ENCODE data around the gene SPRYD3.

Gene SPRYD3

DNA sequence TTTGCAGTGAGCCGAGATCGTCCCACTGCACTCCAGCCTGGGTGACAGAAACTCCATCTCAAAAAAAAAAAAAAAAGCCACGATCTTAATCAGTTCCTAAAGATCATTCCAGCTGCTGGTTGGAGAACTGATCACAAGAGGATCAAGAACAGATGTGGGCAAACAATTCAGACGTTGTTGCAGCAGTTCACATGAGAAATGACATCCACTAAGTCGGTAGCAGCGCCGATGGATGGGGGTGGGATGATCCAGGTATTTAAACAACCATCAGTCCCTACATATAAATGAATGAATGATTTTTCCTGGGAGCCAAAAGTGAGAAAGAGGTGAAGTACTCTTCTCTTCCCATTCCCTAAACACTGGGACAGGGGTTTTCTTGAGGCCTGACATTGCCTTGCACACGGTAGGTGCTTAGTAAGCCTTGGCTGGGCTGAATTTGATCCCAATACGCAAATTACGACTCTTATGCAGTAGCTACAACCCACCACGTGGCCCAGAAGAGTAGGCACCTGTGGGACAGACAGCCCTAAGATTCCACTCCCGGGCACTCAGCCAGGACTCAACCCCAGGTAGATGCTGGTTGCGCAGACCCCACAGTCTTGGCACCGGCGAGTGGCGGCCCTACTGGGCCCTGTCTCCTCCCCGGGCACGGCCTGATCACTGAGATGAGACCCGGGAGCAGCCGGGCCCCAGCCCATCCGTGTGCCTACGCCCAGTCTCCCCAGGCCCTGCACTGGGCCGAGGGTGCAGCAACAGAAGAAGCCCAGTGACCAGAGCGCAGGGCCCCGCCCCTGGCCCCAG lies 565 bp downstream of the SPRYD3 start:
- DNase-seq (ENCODE audit: low spot score) = peak; percentile 66

DNA sequence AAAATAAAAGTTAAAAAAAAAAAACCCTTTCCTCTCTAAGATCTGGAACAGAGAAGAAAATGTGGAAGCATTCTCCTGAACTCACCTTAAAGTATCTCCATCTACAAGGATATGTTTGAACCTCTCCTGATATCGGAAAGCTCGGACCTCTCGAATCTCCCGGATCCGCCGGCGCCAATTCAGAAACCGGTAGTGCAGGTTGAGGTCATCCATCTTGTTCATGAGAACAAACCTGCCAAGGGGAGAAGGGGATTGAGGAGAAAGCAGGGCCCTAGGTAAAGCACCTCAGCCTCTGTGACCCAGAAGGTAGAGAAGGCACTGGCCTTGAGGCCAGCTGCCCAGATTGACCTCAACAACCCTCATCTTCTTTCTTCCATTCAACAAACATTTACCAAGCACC lies 2.2 kb downstream of the SPRYD3 start:
- DNase-seq (ENCODE audit: low spot score) = no peak

DNA sequence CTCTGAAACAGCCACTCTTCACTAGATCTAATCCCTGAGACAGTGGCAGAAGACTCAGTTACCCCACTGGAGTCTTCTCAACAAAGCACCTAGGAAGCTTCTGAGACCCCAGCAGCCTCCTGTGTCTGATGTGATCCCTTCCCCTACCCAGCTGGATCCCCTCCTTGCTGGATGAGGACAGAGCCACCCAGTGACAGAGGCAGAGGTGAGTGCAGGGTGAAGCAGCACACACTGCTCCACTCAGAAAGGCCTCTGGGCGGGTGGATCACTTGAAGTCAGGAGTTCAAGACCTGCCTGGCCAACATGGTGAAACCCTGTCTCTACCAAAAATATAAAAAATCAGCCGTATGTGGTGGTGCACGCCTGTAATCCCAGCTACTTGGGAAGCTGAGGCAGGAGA lies 2.7 kb downstream of the SPRYD3 start:
- DNase-seq (ENCODE audit: low spot score) = no peak

DNA sequence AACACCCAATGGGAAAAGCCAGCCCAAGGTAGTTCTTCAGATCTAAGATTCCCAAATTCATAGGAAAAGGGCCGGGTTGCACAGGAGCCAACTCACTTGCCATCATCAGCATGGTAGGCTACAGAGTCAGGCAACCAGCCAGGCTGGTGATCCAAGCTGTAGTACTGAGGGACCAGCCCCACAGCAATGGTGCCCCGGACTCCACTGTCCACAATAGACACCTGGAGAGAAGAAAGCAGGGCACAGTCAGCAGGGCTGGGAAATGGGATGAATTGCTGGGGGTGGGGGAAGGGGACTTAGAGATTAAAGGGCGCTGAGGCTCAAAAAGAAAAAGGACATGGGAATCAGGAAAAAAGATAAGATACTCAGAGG lies 4.2 kb downstream of the SPRYD3 start:
- no peak for DNase-seq (ENCODE audit: low spot score)

DNA sequence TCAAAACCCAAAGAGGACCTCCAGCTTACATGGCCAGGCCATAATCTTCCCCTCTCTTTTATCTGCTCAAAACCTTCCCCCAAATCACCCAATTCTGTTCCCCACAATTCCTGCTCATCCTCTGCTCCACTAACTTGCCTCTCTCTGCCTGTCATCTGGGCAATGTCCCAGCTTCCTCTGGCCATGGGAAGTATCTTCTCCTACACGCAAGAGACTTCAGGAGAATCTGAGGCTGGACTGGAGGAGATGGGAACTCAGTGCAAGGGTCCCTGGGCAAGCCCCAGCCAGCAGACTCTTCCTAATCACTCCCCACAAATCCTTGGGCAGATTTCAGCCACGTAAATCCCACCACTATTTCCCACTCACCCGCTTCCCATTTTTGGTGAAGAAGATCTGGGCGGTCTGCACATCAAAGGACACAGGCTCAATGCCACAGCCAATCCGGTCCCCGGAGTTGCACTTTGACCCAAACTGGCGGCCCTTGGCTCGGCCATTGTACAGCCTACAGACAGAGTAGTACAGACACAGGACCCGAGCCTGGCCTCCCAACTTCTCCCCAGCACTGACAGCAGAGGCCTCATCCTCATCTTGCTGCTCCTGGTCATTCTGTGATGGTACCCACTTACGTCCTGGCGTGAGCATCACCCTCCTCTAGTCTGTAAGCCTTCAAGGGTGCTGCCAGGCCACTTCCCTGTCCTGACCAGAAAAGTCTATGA lies 4.7 kb downstream of the SPRYD3 start:
- no peak for DNase-seq (ENCODE audit: low spot score)

DNA sequence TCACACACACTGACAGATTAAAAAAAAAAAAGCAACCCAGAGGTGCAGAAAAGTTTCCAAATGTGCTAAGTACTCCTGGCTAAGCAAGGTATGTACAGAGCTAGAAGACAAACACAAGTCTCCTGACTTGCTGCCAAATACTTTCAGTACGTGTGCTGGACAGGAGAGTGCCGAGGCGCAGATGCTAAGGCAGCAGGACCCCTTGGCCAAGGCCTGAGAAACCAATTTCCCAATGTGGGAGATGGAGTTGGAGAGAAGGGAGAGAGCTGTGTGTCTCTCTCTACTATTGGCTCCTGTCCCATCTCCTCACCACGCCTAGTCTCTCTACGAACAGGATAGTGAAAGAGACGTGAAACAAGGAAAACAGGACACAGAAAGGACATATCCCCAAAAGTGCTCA lies 5.3 kb downstream of the SPRYD3 start:
- DNase-seq (ENCODE audit: low spot score) = no peak

DNA sequence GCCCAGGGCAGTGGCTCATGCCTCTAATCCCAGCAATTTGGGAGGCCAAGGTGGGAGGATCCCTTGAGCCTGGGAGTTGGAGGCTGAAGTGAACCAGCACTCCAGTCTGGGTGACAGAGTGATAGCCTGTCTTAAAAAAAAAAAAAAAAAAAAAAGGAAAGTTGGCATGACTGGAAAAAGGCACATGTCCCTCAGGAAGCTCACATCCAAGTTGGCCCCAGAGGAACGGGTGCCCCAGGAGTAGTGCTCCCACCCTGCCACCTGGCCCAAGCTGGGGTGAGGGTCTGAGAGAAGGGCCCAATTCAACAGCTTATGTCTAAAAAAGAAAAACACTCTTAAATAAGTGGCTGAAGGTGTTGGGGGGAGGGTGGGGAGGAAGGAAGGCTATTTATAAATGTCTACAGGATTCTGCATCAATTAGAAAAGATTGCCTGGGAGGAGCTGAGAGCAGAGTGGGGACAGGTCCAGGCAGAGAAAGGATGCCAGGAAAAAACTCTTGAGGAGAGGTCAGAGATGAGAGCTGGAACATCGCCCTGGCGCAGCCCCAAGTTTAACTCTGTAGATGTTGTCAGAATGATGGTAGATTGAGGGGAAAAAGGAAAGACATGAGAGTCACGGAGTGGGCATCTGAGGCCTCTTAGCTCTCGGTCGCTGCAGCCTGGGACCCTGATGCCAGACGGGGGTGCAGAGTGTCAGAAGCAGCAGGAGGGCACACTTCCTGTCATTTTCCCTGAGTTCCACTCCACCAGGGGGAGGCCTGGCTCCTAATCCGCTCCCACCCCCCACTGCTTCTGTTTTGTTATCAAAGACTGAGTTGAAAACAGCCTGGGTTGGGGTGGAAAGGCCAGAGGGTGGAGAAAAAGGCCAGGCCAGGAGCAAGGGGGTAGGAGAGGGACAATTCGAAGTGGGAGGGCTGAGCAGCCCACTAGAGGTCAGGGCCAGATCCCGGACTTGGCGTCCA lies 7.3 kb downstream of the SPRYD3 start:
- DNase-seq (ENCODE audit: low spot score) = no peak

DNA sequence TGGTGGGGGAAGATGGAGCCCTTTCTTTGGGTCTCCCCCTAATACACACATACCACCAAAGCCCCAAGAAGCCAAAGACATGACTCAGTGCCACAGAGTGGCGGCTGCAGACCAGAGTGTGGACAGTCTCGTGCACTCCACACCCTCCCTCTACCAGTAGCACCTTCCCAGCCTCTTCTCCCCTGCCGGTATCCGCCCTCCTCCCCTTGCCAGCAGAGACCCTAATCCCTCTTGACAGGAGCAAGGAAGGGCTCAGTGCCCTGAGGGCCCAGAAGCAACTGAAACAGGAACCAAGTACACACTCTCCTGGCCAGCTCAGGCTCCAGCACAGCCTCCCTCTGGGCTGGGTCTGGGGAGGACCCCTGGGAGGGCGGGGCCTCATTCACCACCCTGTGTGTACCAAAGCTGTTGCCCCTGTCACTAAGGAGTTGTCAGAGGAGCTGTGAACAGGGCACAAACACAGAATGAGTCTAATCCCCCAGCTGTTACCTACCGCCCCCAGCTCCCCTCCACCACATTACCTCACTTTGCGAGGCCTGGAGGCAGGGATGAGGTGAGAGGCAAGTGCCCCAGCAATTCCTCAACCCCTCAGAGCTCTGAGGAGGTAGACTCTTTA lies 8.2 kb downstream of the SPRYD3 start:
- DNase-seq (ENCODE audit: low spot score) = no peak

DNA sequence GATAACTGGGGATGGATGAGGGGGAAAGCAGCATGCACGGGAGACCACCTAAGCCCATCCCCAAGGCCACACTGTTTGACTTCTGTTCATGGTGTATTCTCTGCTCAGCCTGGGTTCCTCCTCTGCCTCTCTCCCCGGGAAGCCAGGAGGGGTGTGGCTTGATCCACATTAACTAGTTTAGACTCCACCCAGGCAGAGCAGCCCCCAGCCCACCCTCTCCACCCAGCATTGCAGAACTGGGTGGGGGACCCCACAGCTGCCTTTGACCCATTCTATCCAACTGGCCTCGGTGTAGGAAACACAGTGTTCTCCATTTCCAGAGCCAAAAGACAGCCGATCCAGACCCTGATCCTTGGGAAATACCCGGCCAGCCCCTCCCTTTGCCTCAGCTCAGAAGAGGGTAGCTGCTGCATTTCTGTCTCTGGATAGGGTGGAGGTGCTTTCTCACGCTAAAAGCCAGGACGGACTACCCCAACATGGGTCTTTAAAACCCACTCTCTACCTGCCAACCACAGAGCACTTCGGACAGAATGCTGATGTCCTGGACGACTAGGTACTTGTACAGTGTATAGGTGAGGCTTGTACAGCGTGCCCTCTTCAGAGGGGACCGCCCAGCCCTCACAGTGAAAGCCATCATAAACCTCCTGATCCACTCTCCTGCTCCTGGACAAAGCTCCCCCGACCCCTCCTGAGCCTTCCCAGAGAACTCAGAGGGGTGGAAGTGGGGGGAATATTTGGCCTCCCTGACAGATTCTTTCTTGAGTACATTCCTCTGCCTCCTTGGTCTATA lies 9.4 kb downstream of the SPRYD3 start:
- DNase-seq (ENCODE audit: low spot score) = no peak

DNA sequence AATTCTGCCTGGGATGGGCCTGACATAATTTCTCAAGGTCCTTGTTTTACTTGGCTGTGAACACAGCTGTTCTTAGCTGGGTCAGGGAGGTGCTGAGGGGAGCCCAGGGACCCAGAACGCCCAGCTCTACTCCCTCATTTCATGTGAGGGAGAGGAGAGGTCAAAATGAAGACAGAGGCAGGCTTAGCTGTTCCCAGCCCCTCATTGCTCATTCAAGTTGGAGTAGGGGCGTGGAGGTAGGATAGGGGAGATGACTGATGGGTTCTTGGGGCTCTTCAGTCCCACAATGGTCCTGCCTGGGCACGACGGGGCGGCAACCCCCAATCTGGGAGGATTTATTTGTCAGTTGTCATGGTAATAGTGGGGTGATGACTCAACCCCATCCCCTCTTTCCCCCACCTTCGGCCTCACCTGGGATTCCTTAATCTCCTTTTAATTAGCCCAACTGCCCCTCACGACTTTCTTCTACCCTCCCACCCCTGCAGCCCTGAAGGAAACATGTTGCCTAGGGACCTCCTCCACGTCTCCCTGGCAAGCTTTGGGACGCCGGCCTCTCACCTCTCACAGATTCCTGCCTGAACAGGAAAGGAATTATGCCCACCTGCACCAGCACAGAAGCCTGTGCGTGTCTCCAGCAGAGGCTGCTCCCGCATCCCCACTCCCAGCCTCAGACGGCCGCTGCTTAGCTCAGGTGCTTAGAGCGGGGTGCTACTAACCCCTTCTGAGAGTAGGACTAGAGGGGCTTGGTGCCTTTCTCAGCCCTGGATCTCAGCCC lies 10.2 kb downstream of the SPRYD3 start:
- DNase-seq (ENCODE audit: low spot score) = no peak

DNA sequence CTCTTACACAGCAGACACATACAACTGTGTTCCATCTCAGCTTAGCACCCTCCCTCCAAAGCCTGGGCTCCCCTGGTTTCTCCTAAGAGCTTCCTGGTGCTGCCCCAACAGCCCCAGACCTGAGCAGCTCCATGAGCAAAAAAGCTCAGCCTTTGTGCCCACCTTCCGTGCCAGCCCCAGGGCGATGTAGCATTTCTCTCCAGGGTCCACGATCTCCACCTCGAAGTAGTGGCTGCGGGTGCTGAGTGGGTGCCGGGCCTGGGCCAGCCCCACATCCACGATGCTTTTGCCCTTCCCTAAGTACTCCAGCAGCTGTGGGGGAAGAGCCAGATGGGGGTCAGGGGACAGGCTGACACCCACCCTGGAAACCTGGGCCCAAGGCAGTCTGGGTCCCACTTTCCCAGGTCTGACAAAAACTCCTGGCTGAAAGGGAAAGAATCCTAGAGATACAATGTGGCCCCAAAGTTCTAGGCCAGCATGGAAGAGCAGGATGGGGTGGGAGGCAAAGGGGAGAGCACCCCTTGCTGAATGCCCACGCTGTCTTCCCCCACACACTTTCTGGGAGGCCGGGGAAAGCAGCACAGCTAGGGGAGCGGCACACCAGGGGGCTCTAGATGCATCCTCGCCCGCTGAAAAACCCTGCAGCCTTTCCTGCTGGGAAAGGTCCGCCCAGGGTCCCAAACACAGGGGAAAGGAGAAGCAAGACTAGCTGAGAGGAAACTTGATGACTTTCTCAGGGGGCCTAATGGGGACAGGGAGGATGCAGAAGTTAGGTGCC lies 11.0 kb downstream of the SPRYD3 start:
- DNase-seq (ENCODE audit: low spot score) = no peak

DNA sequence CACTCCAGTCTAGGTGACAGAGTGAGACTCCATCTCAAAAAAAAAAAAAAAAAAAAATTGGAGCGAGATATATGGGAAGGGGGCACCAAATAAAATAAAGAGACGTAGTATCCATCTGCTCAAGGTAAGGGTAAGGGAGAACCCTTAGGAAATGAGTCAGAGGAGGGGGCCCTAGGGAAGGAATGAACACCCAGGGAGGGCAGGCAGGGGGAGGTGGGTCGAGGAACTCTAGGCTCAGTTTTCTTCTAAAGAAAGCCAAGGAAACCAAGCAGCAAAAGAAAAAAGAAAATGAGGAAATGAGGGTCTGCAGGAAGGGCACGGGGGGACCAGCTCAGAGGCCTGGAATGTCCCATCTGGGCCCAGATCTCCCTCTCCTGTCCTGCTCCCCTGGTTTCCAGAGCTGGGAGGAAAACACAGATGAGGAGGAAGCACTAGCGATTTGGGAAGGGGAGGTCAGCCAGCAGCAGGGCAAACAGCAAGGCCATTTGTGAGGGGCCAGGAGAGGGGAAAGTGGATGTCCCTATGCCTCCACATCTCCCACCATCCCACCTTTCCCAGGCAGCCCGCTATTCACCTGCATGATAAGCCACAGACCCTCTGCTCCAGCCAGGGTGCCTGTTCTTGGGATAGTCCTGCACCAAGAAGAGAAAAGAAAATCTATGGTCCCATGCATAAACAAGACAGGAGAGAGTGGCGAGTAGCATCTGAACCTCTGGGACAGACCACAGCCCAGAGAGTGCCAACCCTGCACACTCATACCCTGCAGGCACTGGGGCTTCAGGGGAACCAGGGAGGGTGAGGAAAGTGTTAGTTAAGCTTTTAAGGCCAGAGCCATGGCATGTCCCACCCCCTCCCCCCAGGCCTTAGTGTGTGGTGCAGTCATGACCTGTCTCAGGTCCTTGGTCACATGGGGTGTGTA lies 11.9 kb downstream of the SPRYD3 start:
- no peak for DNase-seq (ENCODE audit: low spot score)

DNA sequence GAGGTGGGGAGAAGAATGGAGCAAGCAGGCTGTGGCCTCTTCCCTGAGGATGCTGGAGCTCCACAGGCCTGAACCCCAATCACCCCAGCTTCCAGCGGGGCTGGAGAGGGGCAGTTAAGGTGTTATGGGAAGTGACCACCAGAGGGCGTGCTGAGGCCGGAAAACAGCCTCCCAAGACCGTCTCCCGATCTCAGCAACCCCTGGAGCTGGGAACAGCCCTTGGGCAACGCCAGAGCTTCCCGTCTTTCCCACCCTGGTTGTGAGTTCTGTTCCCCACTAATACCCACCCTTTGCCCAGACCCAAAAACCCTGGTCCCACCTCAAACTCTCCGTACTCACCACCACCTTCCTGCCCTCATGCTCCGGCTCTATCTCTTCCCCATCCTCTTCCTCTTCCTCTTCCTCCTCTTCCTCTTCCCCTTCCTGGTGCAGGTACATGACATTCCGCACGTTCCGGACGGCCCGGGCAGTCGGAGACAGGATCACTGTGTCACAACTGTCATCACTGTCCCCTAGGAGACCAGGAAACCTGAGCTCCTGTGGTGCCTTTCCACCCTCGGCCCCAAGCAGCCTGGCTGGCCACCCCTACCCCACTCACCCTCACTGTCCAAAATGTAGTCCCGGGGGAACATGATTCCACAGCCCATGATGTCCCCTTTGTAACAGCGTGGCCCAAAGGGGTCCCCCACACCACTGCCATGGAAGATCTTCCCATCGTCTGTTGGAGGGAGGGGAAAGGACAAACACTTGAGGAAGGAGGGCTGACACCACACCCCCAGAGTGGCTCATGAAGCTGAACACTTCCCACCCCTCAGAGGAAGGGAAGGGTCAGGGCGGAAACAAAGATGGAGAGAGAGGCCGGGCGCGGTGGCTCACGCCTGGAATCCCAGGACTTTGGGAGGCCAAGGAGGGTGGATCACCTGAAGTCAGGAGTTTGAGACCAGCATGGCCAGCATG lies 12.9 kb downstream of the SPRYD3 start:
- DNase-seq (ENCODE audit: low spot score) = peak; percentile 77

DNA sequence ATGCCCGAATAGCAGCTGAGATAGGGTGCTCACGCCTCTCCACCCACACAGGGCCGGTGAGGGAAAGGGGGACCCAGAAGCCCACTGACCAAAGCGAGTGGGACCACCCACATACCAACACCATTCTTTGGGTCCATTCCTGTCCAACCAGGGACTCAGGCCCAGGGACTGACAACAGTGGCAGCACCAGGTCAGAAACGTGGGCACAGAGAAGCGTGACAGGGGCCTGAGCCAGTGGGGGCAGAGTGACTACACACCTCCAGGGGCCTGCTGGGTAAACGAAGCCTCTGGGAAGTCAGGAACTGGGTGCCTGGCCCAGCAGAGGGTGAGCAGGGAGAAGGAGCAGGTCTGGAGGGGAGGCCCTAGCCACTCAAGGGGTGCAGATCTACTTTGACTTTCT lies 13.7 kb downstream of the SPRYD3 start:
- no peak for DNase-seq (ENCODE audit: low spot score)

DNA sequence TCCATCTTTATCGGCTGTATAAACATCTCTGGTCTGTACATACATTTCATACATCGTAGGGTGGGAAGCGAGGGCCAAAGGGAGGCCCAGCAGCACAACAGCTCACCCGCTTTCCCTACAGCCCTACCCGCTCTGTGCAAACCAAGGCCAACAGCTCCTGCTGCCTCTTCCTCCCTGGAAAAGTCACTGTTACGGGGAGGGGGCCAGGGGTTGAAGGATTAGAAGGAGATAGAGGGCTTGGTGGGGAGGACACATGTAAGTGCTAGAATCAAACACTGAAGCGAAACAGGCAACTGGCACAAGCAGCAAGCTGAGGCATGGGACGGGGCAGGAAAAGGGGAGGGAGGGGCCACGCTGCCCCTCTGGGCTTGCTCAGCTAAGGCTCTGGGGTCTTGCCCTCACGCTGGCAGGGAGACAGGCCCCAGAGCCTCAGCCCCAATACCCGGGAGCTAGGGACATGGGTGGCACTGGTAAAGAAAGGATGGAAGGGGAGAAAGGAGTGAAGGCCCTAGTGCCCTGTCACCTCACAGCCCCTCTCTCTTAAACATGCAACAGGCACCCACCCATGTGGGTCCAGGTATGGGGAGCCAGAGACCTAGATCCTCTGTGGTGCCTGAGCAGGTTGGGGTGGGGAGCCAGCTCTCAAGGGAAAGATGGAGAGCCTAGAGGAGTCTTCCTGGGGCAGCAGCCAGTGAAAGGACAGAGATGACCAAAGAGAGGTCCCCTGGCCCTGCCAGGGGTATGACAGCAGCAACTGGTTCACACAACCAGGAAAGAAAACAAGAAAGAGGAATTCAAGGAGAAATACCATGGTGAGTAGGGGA lies 14.4 kb downstream of the SPRYD3 start:
- no peak for DNase-seq (ENCODE audit: low spot score)
